GM18511 (cell line): Measurements from ENCODE around the gene EXOC6B.
A peak's percentile ranks its signal among the peaks of the same experiment; 100 is the strongest.

ENCODE experiments used
- ATAC-seq: cut with Tn5 transposase; IDR thresholded peaks from one replicate; pipeline ENCODE4 v1.9.1; 2021; ENCODE audit warnings: mild to moderate bottlenecking, moderate library complexity; ENCODE audit not compliant: unreplicated experiment

The EXOC6B gene

DNA sequence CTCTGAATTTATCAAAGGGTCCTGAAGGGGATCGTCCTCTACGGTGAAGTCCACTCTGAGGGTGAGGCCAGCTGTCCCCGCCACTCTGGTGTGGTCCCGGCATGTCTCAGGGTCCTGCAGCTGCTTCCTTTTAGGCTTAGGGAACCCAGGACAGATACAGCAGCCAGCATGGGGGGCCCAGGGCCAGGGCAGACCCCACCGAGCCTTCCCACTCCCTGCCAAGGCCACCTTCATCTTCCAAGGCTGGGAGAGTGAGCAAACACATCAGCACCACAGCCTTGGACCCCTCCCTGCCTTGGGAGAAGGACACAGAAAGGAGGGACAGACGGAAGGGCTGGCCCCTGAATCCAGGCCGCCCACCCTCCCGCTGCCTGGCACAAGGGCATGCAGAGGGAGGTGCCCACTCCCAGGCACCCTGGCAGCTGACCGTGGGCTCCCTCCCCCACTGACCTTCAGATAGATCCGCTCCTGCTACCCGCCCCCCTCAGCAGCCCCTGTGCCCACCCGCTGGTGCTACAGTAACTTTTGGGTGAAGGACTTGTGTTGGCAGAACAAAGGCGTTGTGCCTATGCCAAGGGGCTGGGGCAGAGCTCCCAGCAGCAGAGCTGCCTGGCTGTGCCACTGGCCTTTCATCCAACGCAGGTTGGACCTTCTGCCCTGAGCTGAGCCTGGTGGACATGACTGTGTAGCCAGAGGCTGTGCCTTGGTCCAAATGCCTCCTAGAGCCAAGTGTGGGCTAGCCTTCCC, 685.8 kb downstream of the EXOC6B start:
- ATAC-seq: no peak

DNA sequence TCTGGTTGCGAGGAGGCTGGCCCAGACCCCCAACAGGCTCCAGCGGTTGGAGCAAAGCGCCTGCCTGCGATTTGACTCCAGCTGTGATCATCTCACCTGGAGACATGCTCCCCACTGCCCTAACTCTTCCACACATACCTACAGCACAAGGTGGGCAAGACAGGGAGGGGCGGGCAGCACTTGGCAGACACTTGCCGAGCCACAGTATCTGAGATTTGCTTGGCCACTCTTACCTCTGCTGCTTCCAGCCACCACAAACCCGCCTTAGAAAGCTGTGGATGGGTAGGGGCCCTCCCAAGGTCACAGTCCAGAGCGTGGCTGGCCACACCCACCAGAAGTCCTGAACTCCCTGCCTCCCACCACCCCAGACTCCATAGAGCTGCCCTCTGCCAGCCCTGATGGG, 686.4 kb downstream of the EXOC6B start:
- ATAC-seq: no peak

DNA sequence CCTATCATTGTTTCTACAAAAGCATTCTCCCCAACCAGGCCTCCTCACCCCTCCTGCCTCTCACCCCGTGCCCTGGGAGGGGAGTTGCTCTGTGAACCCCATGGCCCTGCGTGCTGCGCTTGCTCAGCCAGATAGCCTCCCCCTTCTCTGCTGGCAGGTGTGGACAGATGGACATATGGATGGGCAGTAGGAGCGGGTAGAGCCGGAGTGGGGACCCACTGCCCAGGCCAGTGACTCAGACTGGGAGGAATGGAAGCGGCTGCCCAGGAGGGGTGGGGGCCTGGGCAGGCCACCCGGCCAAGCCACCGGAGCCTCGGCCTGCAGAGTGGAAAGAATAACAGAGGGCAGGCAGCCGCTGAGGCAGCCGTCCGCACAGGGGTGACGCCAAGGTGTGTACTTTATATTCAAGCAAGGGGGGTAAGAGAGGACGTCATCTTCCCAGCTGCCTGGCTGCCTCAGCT, 686.9 kb downstream of the EXOC6B start:
- ATAC-seq: no peak

DNA sequence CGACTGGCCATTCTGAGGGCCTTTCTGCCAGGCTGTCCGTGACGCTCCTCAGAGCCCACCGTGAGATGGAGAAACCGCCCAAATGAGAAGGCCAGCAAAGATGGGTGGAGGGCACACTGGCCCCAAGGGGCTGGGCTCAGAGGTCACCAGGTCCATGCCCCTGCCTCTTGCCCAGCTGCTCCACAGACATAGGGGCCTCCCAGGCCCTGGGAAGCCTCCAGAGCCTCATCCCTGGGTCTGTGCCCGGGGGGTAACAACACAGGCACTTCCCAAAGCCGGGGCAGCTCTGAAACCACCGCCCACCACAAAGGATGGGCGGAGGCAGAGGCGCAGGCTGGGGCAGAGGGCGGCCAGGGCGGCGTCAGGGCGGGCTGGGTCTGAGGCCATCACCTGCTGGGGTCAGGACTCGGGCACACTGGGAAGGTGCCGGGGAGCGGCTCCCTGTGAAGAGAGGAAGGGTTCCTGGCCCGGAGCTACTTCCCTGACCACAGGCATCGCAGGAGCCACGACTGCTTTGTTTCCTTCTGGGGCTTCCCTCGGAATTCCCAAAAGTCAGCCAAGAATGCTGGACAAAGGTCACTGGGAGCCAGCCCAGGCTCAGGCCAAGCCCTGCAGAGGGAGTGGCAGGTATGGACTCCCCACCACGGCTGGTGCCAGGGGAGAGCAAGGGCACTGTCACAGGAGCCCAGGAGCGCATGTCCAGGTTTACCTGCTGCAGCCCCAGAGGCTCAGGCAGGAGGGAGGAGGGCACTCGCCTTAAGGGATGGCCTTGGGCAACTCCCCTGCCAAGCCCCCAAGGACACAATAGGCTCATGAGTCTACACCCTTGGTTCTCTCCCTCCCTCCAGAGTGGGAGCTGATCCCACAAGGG, 687.6 kb downstream of the EXOC6B start:
- ATAC-seq: no peak

DNA sequence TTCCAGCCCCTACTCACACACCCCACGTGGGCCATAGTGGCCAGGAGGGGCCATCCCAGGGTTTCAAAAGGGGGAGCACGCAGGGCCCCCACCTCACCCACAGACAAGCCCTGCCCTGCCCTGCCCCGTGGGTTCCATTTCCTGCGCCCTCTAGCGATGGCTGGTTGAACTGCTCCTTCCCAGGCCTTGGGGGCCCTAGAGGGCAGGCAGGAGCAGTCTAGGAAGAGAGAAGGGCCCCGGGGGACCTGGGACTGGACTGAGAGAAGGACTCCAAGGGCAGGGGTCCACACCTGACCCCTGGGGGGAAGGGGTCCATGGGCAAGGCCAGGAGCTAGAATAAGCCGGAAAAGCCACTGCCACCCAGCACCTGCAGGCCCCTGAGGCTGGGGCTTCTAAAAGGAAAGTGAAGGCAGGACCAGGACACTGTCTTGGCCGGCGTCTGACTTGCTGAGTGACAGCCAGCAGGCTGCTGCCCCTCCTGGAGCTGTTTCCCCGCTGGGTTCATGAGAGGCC, 688.3 kb downstream of the EXOC6B start:
- ATAC-seq: peak; percentile 95

DNA sequence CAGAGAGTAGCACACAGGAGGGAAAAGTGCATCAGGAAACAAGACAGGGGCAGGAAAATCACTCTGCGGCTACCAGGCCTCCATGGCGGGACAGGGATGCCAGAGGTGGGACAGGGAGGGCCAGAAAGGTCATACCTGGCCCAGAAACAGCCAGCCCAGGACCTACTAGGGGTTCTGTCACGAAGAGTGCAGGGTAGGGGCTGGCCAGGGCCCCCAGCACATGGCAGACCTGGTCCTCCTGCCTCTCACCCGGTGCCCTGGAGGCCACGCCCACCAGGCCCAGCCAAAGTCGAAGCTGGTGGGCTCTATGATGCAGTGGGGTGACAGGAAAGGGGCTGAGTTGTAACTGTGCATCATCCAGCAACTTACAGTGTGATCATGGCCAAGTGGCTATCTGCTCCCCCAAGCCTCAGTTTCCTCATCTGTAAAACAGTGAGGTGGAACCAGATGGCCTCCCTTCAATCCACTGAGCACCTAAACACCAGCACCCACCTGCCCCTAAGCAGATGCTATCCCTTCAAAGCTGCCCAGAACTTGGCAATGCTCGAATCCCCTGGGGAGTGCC, 688.8 kb downstream of the EXOC6B start:
- peak; percentile 31 for ATAC-seq

DNA sequence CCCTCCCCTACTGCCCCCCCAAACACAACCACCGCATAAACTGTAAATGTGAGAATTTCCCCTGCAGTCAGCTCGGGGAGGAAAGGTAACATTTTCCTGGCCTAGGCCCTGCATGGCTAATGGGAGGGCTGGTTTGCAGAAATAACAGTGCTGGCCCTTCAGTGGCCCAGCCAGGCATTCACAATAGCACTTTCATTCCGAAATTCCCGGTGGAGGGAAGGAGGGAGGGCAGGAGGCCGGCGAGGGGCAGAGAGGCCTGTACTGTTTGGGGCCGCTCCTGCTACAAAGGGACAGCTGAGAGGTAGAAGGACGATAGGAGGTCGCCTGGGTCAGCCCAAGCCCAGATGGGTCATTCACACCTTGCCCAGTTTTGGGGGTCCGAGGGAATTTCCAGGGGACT, 689.5 kb downstream of the EXOC6B start:
- no peak for ATAC-seq

DNA sequence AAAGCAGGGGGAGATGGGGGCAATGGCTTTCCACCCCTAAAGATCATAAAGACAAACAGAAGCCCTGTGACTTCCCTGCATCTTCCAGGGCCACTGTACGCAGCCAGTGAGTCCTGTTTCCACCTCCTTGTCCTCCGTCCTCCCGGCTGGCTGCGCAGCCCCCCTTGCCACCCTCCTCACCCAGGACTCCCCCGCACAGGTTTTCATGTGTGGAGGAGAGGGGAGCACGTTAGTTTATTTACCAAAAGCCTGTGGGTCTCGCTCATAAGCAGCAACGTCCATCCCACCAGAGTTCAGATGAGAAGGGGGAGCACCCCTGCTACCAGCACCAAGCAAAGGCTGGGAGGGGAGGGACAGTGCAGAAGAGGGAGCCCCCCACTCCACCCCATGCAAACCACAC, 689.9 kb downstream of the EXOC6B start:
- ATAC-seq: no peak

DNA sequence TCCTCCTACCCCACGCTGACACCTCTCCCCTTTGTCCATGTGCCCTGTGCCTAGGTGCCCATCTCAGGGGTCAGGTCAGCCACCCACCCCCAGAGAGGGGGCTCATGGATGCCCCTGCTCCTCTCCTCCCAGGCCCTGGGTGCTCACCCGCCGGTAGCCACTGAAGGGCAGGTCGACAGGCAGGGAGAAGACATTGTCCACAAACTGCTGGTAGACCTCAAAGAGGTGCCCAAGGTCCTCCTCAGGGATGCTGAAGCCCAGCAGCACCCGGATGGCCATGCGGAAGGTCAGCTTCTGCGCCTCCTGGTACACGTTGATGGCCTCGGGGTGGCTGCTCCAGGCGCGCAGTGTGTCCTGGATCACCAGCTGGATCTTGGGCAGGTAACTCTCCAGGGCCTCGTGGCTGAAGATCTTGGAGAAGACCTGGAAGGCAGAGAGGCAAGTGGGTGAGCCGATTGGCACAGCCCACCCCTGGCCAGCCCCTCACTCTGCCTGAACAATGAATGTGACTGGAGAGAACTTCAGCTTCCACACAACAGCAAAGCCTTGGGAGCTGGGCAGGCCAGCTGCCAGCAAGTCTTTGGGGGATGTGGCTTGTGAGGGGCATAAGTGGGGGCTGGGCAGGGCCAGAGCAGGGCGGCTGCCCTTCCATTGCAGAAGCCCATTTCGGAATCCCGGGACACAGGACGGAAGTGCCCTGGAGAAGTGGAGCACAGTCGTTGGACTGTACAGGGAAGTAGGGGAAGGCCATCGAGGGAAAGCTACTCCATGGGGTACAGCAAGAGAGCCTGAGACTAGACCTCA, 690.6 kb downstream of the EXOC6B start:
- no peak for ATAC-seq

DNA sequence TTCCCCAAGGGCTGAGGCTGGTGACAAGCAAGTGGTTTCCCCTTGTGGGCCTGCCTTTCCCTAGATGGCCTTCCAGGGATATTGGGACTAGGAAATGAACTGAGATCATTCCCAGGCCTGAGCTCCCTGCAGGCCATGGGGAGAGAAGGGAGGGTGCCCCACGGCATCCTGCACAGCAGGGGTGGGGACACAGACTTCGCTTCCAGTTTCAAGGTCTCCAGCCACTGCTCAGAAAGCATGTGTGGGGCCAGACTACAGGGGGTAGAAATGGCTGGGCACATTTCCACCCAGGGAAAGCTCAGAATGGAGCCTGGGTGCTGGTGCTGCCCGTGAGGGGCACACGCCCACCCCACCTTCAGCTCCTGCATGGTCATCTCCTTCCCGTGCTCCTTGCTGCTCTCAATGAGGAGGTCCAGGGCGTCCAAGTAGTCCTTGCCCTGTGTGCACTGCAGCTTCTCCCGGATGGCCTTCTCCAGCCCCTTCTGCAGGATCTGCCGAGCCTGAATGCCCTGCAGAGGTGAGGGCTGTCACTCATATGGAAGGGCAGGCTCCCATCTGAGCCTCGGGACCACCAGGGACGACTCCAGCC, 691.3 kb downstream of the EXOC6B start:
- ATAC-seq: no peak

DNA sequence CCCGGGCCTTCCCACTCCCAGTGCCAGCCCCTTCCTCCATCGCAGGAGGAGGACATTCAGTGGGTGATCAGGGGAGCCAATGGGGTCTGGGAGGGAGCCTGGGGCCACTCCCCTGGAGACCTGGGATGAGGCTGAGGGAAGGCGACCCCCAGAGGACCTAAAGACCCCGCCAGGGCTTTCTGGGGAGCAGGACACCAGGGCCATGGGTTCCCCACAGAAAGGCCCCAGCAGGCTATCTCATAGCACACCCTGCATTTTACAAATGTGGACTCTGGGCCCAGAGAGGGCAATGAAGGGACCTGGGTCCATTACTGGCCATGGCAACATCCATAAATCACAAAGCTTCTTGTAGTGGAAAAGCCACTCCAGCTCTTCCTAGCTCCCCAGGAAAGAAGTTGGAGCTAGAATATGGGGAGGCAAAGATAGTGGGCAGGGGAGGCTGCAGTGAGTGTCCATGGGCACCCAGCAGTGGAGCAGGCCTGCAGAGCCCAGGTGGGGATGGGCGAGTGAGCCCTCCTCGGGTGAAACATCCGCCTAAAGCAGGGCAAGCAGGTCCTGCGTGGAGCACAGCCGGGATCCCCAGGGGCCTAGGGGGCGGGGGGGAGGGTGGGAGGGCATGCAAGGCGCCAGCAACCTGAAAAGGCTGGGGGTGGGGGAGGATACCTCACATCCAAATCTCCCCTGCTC, 692.0 kb downstream of the EXOC6B start:
- ATAC-seq: no peak

DNA sequence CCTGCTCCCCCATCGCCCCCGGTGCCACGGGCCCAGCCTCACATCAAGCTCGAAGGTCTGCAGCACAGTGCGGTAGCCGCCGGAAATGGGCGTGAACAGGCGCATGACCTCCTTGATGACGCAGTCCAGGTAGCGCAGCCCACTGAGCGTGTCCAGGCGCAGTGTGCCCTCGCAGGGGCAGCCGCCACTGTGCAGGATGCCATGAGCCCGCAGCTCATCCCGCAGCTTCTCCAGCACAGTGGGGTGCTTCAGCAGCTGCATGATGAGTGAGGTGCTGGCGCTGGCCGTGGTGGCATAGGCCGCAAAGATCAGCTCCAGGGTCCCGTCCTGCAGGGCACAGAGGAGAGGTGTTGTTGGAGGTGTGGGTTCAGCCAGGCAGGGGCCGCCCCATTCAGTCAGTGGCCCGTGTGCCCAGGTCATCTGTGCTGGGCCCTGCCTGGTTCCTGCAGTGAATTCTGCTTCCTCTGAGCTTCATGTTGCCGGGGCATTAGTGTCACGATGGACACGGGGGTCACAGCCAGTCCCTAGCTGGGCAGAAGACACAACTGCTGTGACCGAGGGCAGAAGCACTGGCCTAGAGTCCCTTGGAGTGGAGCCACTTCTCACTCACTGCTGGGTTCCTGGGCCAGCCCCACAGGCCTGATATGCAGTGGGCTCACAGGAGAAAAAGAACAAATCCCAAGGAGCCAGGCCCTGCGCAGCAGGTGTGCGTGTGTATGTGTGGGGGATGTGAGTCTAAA, 692.7 kb downstream of the EXOC6B start:
- no peak for ATAC-seq

DNA sequence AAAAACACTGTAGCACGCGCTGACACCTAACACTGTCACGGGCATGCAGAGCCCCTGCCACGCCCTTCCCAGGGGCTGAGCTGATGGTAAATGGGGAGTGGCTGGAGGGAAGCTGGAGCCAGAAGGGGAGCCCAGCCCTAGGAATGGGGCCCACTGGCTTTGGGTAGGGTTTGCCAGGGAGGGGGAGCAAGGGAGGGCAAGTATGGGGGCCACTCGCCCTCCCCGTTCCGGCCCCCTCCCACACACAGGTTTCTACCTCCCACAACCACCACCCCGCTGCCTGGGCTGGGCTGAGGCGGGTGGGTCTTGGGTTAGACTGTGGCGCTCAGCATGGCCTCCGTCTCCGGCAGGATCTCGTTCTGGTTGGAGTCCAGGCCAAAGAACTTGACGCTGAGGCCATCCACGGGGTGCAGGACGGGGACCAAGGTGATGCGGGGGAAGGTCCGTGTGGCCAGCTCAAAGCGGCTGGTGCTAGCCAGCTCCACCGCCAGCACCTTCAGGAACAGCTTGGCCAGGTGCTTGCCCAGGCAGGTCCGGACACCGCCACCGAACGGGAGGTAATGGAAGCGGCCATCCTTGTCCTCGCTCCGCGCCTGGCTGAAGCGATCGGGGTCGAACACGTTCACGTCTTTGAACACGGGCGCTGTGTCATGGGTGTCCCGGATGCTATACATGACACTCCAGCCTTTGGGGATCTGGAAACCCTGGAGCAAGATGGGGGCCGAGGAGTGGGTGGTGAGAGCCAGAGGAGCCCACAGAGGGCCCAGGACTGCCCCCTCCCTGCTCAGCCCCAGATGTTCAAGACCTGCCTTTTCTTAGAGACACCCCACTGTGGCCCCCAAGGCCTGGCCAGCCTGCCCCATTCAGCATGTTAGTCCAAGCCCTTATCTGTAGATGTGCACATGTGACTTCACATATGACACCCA, 693.7 kb downstream of the EXOC6B start:
- ATAC-seq: no peak

DNA sequence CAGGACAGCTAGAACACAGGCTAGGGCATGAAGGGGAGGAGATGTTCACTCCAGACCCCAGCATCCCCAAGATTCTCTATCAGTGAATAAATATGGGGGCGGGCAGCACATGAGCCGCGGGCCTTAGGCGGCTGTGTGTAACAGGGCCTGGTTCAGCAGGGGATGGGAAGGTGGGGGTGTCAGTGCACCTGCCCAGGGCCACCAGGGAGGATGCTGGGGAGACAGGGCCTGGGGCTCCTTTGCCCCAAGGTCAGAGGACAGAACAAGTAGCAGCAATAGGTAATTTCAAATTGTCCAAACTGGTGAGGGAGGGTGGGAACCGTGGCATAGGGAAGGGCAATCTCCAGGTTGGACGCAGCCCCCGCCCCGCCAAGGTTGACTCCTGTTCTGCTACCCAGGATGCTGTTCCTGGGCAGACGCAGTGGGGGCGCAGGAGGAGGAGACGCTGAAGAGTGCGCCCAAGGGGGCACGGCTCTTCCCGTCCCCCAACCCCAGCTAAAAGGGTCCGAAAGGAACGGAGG, 694.4 kb downstream of the EXOC6B start:
- ATAC-seq: no peak

DNA sequence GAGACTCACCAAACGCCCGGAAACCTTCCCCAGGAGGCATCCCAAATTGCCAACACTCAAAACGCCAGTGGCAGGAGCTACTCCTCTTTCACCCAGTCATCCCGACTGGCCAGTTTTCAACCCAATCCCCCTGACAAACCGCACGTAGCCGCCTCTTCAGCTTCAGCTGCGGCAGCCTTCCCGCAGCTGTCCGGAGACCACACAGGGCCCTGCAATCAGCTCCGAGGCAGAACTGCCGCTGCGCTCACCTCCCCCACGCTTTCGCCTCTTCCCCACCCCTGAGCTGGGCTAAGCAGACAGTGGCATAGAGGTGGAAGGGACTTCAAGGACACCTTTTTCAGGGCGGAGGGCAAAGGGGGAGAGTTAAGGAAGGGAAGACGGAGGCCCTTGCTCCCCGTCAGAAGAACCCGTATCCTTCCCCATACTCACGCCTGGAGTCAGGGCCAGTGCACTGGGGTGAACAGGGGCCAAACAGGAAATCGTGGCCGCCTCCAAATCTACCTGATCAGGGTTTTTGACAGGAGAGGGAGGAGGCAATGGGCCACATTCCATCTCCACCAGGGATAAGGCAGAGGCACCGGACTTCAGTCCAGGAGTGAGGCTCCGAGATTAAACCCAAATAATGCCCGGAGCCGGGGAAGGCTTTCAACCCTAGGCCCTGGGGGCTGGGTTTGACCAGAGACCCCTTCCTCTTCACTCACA, 695.0 kb downstream of the EXOC6B start:
- no peak for ATAC-seq

DNA sequence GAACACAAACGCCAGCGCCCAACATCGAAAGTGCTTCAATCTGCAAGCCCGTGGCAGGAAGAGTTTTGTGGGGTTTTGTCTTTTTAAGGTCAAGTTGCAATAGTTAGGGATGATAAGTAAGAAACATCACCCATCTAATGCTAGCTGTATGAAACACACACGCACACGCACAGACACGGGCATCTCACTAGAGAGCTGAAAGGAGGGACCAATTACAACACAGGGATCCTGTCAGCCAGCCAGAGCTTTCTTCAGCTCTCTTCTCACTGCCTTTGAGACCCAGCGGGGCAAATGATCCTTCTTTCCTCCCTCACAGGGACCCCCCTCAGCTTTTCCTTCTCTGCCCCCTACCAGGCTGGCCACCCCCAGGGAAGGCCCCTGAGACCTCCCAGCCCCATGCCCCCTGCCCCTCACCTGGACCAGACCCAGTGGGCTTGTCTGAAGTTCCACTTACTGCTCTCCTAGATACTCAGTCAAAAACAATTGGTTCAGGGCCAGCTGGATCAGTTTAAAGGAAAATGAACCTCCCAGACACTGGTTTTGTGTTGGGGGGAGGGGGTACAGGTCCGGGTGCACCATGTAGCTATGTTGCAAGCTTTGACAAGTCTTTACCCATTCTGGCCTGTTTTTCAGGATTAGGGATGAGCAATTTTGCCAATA, 696.0 kb downstream of the EXOC6B start:
- ATAC-seq: no peak

DNA sequence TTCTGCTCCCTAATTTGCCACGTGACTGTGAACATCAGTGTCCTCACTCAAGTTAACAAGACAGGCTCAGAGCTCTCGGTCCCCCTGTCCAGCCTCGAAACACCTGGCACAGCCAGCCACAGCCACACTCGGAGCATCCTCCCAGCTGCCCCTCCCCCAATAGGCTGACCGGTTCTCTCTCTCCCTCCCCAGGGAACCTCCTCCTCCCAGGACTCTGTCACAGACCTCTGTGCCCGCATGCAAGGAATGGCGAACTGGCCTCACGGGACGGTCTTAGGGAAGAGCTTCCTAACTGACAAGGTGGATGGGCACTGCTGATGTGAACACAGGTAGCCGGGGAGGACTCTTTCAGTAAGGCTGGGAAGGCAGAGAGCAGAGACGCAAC, 697.0 kb downstream of the EXOC6B start:
- no peak for ATAC-seq
